ENCODE results near the gene FGF22. TPM values are rescaled to one million over a fixed set of nuclear protein-coding genes. Genes with fewer than 3 reads are reported as not detected.

The FGF22 gene
- polyA plus RNA-seq, 1 experiment: 0.05 TPM

DNA sequence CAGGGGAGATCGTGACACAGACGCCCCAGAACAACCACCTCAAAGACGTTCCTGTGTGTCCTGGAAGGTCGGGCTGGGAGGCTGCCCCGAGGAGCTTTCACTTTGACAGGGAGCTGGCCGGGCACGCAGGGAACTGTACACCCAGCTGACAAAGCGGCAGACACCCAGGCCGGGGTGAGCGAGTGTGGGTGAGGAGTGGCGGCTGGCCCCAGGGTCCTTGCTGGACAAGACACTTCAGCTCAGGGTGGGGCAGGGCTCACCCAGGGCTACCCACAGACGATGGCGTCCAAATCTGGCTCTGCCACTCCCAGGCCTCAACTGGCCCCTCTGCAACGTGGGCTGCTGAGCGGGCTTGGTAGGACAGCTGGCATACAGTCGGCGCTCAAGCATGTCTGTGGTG lies 2.0 kb downstream of the FGF22 start:
- TF ChIP-seq, protein P1, sequence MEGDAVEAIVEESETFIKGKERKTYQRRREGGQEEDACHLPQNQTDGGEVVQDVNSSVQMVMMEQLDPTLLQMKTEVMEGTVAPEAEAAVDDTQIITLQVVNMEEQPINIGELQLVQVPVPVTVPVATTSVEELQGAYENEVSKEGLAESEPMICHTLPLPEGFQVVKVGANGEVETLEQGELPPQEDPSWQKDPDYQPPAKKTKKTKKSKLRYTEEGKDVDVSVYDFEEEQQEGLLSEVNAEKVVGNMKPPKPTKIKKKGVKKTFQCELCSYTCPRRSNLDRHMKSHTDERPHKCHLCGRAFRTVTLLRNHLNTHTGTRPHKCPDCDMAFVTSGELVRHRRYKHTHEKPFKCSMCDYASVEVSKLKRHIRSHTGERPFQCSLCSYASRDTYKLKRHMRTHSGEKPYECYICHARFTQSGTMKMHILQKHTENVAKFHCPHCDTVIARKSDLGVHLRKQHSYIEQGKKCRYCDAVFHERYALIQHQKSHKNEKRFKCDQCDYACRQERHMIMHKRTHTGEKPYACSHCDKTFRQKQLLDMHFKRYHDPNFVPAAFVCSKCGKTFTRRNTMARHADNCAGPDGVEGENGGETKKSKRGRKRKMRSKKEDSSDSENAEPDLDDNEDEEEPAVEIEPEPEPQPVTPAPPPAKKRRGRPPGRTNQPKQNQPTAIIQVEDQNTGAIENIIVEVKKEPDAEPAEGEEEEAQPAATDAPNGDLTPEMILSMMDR (IDR thresholded peaks at IDR 0.05; ENCODE audit: insufficient read depth, low read depth, low read length): no peak
- ChIA-PET POLR2A (no interaction called here), CTCF (no interaction called here)
- DNase-seq (ENCODE audit: low read depth): no peak
- Histone ChIP-seq H3K4me3 (ENCODE audit: low read depth, low read length) (no peak overlapping the region), H3K36me3 (ENCODE audit: control insufficient read depth, insufficient read depth, low read length) (peaks cover 6% of the 10 kb centered on the region), H3K27me3 (ENCODE audit: control insufficient read depth, insufficient read depth, low read length) (no peaks in the 10 kb centered on the region)

DNA sequence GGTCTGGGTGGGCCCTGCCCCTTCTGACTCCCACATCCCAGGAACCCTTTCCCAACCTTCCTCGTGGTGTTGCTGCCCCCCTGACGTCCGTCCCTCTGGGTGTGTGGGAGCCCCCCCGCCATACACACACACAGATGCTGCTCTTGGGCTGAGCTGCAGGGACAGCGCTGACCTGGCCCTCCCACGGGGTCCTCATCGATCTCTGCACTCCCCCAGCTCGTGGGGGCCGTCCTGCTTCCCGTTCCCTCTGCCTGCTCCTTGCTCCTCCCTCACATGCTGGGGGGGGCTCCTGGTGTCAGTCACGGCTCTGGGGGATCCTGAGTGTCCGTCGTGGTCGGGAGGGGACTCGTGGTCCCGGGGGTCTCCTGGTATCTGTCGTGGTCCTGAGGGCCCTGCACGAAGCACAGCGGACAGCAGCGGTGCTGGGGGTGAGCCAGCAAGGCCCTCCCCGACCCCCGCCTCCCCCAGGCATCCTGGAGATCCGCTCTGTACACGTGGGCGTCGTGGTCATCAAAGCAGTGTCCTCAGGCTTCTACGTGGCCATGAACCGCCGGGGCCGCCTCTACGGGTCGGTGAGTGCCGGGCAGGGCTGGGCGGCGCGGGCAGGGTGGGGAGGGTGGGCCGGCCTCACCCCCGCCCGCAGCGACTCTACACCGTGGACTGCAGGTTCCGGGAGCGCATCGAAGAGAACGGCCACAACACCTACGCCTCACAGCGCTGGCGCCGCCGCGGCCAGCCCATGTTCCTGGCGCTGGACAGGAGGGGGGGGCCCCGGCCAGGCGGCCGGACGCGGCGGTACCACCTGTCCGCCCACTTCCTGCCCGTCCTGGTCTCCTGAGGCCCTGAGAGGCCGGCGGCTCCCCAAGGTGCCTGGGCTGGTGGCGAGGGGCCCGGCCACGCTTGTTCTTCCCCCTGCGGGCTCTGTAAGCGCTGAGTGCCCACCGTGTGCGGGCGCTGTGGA lies 3.4 kb downstream of the FGF22 start:
- ChIA-PET POLR2A (no interaction called here), CTCF (interaction anchor here (0.7 kb wide), 1 partner anchor 33 kb away, joined by 4 read pairs; no protein-coding TSS in a partner anchor)
- TF ChIP-seq, protein P1 (IDR thresholded peaks at IDR 0.05; ENCODE audit: insufficient read depth, low read depth, low read length): no peak
- DNase-seq (ENCODE audit: low read depth): no peak
- Histone ChIP-seq H3K4me3 (ENCODE audit: low read depth, low read length) (no peak overlapping the region), H3K27me3 (ENCODE audit: control insufficient read depth, insufficient read depth, low read length) (no peaks in the 10 kb centered on the region), H3K36me3 (ENCODE audit: control insufficient read depth, insufficient read depth, low read length) (peaks cover 16% of the 10 kb centered on the region)

DNA sequence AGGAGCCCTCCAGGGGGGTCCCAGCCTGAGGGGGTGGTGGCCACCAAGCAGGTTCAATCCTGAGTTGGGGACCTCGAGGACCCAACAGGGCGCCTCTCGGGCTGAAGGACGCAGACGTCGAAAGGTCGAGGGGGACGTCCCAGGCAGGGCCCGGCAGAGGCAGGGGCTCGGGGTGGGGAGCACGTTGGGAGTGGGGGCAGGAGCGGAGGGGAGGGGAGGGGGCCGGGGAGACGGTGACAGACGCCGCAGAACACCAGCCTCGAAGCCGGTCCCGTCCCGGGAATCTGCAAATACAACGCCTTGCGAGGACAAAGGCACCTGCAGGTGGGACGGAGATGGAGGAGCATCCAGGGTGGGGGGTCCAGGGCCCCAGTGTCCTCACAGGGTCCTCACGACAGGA lies 4.1 kb downstream of the FGF22 start:
- ChIA-PET CTCF (no interaction called here), POLR2A (no interaction called here)
- H3K36me3 ChIP-seq (ENCODE audit: control insufficient read depth, insufficient read depth, low read length): peaks cover 19% of the 10 kb centered on the region
- no peak overlapping the region for H3K4me3 ChIP-seq (ENCODE audit: low read depth, low read length)
- H3K27me3 ChIP-seq (ENCODE audit: control insufficient read depth, insufficient read depth, low read length): no peaks in the 10 kb centered on the region
- DNase-seq (ENCODE audit: low read depth): no peak
- TF ChIP-seq, protein P1 (IDR thresholded peaks at IDR 0.05; ENCODE audit: insufficient read depth, low read depth, low read length): no peak

DNA sequence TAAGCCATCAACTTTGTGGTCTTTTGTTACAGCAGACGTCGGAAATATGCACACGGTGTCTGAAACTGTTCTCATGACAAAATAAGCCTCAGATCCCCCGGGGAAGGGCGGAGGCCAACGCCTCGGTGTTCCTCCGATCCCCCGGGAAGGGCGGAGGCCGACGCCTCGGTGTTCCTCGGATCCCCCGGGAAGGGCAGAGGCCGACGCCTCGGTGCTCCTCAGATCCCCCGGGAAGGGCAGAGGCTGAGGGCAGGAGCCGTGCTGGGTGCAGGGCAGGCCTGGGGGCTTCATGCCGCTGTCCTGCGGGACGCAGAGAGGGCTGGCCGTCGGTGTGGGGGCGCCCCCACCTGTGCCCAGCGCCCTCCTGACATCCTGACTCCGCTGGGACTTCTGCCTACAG lies 4.7 kb downstream of the FGF22 start:
- DNase-seq (ENCODE audit: low read depth): no peak
- no peaks in the 10 kb centered on the region for H3K27me3 ChIP-seq (ENCODE audit: control insufficient read depth, insufficient read depth, low read length)
- H3K36me3 ChIP-seq (ENCODE audit: control insufficient read depth, insufficient read depth, low read length): peaks cover 22% of the 10 kb centered on the region
- TF ChIP-seq, protein P1 (IDR thresholded peaks at IDR 0.05; ENCODE audit: insufficient read depth, low read depth, low read length): no peak
- no peak overlapping the region for H3K4me3 ChIP-seq (ENCODE audit: low read depth, low read length)
- CTCF ChIA-PET: no interaction called here
- POLR2A ChIA-PET: no interaction called here

DNA sequence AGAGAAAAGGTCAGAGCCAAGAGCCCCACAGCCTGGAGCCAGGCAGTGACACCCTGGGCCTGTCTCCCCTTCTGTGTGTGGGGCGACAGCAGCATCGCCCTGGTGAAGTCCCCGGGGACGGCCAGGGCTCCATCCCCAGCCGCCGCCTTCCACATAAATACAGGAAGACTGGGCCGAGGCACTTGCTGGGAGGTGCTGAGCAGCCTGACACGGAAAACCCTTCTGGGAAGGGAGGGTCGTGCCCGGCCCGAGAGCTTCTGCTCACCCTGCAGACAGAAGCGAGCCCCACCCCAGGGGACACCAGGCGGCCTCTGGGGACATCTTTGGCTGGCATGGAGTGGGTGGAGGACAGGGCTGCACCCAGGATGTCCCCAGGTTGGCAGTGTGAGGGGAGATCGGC lies 5.1 kb downstream of the FGF22 start:
- Histone ChIP-seq H3K27me3 (ENCODE audit: control insufficient read depth, insufficient read depth, low read length) (no peaks in the 10 kb centered on the region), H3K4me3 (ENCODE audit: low read depth, low read length) (no peak overlapping the region), H3K36me3 (ENCODE audit: control insufficient read depth, insufficient read depth, low read length) (peaks cover 22% of the 10 kb centered on the region)
- ChIA-PET POLR2A (no interaction called here), CTCF (no interaction called here)
- no peak for DNase-seq (ENCODE audit: low read depth)
- TF ChIP-seq, protein P1 (IDR thresholded peaks at IDR 0.05; ENCODE audit: insufficient read depth, low read depth, low read length): no peak
